GM10266 (cell line): Measurements from ENCODE around the gene TRIM72.

ENCODE experiments used
- DNase-seq: peaks from one replicate; pipeline ENCODE4 v3.0.0; 2012; ENCODE audit errors: extremely low spot score
- TF ChIP-seq, protein P1 (sequence below): IDR thresholded peaks from 2 replicates; pipeline ENCODE4 v1.5.1; 2012; ENCODE audit warnings: mild to moderate bottlenecking, low read depth; ENCODE audit not compliant: control insufficient read depth, insufficient read depth; ENCODE audit errors: missing control alignments

The TRIM72 gene

DNA sequence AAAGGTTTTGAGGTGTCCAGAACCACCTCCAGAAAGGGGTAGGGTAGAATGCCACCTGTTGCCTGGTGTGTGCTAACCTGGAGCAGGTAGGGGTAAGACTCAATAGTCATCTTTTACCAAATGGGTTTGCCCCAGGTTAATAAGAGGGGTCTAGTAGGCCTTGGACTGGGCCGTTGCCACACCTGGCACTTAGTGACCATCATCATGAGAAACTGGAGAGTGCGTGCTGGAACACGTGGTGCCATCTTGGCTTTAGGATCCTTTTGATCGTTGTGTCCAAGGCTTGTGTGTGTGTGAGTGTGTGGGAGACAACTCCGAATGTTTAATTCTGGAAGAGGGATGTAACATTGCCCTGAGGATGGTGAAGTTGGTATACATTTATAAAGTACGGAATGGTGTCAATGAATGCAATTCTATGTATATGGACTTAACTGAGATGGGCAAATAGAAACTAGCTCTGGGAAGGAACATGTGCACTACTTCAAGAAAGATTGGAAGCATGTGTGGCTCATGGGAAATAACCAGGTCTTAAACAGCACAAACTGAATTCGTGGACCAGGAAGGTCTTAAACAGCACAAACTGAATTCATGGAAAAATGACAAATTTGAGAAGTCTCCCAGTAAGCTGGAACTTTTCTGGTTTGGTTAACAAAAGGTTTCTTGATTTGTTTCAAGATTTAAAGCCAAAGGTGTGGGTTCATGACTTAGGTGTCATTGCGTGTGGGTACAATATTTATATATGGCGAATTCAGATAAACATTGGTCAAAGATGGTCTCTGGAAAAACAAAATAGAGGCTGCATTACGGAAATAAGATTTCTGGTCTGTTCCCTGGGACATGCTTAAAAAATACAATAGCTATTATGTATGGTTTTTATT is 26.8 kb upstream of the TRIM72 start:
- TF ChIP-seq, protein P1, sequence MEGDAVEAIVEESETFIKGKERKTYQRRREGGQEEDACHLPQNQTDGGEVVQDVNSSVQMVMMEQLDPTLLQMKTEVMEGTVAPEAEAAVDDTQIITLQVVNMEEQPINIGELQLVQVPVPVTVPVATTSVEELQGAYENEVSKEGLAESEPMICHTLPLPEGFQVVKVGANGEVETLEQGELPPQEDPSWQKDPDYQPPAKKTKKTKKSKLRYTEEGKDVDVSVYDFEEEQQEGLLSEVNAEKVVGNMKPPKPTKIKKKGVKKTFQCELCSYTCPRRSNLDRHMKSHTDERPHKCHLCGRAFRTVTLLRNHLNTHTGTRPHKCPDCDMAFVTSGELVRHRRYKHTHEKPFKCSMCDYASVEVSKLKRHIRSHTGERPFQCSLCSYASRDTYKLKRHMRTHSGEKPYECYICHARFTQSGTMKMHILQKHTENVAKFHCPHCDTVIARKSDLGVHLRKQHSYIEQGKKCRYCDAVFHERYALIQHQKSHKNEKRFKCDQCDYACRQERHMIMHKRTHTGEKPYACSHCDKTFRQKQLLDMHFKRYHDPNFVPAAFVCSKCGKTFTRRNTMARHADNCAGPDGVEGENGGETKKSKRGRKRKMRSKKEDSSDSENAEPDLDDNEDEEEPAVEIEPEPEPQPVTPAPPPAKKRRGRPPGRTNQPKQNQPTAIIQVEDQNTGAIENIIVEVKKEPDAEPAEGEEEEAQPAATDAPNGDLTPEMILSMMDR = no peak
- DNase-seq = no peak

DNA sequence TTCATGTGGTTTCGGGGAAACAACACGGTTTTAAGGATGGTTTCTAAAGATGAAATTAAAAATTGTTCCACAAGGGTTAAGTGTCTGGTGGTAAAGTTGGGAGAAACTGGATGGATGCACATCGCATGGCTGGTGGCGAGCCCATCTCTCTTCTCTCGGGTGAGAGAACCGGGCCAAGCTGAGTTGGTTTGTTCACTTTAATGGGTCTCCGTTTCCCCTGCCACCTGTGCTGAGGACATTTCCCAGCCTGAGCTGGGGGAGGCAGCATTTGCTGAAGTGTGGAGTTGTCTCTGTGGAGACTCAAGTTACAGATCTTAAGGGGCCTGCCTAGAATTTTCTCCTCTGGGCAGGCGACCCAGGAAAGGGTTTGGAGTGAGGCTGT is 26.1 kb upstream of the TRIM72 start:
- DNase-seq = no peak
- TF ChIP-seq, protein P1 = no peak

DNA sequence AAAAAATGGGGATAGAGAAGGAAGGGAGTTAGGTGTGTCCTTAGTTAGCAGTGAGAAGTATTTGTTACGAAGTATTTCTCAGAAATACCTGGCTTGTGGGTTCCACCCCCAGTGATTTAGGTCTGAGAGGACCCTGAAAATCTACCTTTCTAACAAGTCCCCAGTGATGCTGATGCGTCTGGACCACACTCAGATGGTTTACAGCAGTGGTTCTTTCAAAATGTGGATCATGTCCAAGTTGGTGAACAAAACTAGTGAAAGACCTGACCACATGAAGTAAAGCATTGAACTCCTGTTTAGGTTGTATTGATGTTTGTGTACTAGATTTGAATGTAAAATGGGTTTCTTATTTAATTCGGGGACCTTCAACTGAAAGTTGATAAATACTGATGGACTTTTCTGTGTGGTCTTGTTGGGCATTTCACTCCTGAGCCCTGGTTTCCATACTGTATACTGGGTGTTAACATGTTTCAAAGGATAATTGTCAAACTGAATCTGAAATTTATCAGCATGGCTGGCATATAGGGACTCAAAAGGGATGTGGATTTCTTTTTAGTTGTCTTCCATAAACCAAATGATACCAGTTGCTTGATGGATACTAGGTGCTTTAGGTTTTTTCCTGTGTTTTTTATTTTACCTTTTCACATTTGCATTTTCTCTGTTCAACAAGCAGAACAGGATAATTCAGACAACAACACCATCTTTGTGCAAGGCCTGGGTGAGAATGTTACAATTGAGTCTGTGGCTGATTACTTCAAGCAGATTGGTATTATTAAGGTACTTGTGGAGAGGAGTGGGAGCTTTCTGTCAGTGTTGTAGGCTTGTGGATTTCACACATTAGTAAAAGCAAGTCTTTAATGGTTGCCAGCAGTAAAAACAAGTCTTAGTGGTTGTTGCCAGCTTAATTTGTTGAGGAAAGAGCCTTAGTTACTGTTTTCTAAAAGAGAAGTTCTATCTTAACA is 25.2 kb upstream of the TRIM72 start:
- no peak for DNase-seq
- TF ChIP-seq, protein P1 = no peak

DNA sequence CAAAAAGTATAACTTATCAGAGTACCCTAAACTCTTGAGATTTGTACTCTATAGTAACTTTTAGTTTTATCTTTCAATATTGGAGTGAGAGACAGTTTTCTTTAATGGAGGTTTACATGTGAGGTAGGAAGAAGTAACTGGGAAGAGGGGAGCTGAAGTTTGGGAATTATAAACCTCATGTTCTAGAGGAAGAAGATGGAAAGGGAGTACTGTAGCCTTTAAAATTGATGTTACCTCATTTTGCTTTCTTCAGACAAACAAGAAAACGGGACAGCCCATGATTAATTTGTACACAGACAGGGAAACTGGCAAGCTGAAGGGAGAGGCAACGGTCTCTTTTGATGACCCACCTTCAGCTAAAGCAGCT is 24.5 kb upstream of the TRIM72 start:
- TF ChIP-seq, protein P1 = no peak
- DNase-seq = no peak

DNA sequence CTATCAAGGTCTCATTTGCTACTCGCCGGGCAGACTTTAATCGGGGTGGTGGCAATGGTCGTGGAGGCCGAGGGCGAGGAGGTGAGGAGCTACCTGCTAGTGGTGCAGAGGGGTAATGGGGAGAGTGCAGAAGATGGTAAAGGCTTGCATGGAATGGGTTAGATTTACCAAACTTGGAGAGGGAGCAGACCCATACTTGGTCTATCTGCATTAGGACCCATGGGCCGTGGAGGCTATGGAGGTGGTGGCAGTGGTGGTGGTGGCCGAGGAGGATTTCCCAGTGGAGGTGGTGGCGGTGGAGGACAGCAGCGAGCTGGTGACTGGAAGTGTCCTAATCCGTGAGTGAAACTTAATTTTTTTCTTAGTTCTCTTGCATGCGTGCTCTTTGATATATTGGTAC is 23.9 kb upstream of the TRIM72 start:
- TF ChIP-seq, protein P1 = no peak

DNA sequence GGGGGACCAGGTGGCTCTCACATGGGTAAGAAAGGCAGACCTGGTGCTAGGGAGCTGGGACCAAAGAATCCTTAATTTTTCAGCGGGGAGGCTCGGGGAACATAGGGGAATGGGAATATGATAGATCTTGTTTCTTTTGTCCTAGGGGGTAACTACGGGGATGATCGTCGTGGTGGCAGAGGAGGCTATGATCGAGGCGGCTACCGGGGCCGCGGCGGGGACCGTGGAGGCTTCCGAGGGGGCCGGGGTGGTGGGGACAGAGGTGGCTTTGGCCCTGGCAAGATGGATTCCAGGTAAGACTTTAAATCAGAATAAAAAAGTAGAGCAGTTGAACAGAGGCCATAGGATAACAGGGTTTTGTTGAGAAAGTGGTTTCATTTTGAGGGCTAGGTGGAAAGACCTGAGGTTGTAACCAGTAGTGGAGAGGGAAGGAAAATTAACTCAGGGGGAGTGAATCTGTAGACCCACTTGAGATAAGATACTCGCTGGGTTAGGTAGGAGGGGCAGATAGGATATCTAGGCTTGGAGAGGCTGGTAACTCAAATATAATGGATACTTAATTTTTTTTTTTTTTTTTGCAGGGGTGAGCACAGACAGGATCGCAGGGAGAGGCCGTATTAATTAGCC is 23.0 kb upstream of the TRIM72 start:
- TF ChIP-seq, protein P1 = no peak
- DNase-seq = no peak

More for the DNA sequence above, 23.9 kb upstream of the TRIM72 start:
- DNase-seq = no peak
